ENCODE results near the gene RUSC2.
"Not testable (repeated sequence)": the region's sequence is repeated elsewhere in the genome, so short reads cannot be mapped to it uniquely, and the experiment has no call there.

The RUSC2 gene

DNA sequence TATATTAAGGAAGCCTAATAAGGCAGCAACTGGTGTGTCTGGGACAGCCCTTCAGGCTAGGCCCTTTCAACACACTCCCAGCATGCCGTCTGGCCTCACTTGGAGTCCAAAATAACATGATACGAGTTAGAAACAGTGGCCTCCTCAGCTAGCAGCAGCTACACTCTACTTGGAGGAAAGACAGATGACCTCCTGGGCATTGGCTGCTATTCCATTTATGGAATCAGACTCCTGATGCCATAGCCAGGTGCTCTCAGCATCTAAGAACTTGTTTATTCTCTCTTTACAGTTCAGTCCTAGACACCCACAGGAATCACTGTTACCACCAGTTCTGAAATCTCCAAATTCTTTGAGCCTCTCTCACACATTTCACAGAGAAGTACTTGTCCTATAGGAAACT, 31.8 kb downstream of the RUSC2 start:
- no peak for FAIRE-seq
- no peak for DNase-seq (ENCODE audit: insufficient read length, low spot score)

DNA sequence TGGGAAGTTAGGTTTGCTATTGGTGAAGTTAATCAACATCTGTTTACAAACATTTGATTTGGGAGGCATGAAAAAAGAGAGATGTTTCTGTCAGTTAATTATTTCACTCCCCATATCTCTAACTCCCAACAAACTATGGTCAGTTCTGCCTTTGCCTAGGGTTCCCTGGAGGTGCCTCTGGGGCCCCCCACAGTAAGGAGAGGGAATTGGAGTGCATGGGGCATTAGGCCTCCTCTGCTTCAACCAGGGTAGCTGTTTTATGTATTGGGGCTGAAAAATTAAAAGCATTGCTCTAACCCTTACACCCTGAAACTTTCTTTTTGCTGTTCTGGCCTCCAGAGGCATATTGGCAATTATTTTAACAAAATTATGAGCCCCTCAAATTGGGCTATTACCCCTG, 32.3 kb downstream of the RUSC2 start:
- DNase-seq (ENCODE audit: insufficient read length, low spot score), result no peak
- FAIRE-seq, result no peak

DNA sequence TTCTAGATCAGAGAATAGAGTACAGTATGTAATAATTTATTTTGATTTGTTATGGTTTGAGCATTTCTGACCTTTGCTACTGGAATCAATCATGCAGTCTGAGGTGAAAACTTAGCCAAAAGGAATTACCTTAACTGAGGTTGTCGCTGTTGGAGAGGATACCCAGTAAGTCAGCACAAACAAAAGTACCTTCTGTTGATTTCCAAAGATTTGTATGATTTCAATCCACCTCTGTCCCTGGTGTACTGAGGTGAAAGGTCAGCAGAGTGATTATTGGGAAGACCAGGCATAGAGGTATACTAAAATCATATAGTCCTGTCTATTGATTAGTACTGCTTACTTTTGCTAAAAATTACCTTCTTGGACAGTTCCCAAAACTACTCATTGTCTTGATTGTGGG, 32.8 kb downstream of the RUSC2 start:
- DNase-seq (ENCODE audit: insufficient read length, low spot score) (no peak), FAIRE-seq (no peak)

DNA sequence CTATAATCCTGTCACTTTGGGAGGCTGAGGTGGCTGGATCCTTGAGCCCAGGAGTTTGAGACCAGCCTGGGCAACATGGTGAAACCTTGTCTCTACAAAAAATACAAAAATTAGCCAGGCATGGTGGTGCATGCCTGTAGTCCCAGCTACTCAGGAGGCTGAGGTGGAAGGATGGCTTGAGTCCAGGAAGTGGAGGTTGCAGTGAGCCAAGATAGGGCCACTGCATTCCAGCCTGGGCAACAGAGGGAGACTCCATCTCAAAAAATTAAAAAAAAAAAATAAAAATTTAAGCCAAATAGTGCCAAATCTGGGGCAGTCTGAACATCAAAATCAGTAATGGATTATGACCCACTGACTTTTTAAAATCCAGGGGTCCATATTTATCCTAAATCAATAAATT, 33.6 kb downstream of the RUSC2 start:
- not testable (repeated sequence) for FAIRE-seq; DNase-seq (ENCODE audit: insufficient read length, low spot score)

DNA sequence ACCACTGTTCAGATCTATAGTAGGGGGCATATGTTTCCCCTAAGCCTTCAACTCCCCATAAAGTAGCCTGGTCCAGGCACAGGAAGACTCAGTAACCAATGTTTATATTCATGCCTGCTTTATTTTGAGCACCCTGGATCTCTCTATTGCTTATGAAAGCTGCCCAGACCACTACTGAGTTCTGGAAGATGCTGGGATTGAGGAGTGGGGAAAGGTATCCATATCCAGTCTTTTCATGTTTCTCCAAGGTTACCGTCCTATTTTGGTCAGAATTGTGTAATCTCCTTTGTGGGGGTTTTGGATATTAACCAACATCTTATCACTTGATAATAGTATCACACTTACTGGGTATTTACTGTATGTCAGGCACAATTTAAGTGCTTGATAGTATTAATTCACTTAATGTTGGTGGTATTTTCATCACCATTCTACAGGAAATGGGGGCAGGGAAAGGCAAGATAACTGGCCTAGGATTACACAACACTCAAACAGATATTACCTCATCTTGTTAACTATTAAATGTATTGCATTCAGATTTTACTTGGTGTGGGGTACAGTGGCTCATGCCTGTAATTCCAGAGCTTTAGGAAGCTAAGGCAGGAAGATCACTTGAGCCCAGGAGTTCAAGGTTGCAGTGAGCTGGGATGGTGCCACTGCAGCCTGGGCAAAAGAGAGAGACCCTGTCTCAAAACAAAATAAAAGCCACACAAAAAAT, 36.3 kb downstream of the RUSC2 start:
- FAIRE-seq (no peak), DNase-seq (ENCODE audit: insufficient read length, low spot score) (no peak)

DNA sequence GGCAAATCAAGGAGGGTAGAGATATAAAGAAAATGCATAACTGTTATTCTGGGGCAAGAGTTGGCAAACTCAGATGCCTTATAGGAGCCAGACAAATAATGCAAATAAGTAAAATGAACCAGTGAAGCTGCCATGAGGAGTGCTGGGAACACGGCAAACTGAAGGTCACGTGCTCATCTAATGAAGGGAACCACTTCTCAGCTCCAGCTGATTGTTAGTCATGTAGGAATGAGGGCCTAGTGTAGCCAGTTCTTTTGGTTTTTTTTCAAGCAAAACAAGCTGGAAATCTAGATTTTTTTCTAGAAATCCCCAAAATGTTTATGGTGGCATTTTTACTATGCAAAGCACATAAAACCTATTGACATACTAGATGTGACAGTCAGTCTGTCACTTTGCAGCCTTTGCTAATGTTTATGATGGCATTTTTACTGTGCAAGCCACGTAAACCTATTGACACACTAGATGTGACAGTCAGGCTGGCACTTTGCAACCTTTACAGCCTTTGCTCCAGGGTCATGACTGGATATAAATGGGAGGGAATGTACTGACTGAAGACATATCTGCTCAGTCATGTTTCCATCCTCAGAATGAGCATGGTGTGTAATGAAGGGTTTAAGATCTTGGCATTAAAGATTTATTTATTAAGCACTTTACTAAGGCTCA, 39.4 kb downstream of the RUSC2 start:
- FAIRE-seq (no peak), DNase-seq (ENCODE audit: insufficient read length, low spot score) (no peak)

DNA sequence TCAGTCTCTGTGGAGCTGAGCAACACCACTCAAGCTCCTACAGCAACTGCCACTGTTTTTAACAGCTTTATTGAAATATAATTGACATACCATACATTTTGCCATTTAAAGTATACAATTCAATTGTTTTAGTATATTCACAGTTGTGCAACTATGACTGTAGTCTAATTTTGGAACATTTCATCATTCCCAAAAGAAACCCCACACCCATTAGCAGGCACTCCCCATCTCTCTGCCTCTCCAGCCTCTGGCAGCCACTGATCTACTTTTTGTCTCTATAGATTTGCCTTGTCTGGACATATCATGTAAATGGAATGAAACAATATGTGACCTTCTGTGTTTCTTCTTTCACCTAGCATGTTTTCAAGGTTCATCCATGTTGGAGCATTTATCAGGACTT, 43.5 kb downstream of the RUSC2 start:
- DNase-seq (ENCODE audit: insufficient read length, low spot score) (no peak), FAIRE-seq (no peak)

DNA sequence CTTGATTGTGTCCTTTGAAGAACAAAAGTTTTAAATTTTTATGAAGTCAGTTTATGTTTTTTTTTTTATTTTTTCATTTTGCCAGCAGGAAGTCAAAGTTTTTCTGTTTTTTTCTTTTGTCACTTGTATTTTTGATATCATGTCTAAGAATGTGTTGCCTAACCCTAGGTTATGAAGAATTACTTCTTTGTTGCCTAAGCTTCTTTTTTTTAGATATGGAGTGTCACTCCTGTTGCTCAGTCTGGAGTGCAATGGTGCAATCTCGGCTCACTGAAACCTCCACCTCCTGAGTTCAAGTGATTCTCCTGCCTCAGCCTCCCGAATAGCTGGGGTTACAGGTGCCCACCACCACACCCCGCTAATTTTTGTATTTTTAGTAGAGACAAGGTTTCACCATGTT, 45.0 kb downstream of the RUSC2 start:
- not testable (repeated sequence) for DNase-seq (ENCODE audit: insufficient read length, low spot score); FAIRE-seq

DNA sequence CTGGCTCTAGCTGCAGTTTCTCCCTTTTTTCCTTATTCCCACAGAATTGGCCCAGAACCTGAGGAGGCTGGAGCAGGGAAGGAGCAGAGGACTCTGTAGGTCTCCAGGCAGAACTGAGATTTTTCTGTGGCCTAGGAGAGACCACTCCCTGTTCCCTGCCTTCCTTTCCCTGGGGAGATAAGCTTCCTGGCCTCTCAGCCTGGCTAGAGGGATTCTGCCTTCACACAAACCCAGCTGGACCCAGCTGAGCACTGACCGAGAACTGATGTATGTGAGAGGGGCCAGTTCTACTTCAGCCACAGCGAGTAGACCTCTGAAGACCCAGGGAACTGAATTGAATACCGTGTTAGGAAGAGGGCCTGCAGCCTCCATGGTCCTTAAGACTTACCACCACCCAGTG, 48.0 kb downstream of the RUSC2 start:
- no peak for FAIRE-seq
- DNase-seq (ENCODE audit: insufficient read length, low spot score), result no peak

DNA sequence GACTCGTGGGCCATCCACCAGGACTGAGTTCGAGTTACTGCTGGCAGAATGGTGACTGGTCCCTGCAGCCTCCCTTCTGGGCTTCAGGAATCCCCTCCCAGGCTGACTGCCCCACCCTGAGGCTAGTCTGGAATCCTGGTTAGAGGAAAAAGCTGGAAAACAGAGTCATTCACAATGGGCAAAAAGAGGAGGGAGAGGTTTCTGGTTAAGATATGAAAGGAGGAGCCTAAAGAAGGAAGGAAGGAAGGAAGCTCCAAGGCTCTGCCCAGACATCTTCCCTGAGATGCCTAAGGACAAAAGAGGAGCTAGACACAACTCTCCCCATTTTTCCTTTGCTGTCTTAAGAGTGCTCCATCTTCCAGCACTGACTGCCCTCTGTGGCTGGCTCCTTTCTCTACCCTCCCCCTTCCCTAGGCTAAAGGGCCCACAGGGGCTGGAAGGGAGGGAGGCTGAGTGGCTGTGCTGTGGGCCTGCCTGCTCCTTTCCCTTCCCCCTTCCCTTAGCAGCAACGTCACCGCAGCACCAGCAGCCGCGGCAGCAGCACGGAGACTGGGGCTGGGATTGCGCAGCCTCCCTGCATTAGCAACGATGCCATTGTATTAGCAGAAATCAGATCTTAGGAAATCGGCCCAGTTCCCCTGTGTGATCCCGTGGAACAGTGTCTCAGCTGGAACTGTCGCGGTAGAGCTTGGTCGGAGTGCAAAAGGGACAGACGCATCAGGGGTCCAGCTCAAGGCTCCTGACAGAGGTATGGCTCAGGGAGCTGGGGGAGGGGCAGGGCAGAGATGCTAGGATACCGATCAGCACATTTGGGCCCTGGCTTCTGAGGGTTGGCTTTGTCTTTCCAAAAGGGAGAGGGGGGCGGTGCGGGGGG, 48.7 kb downstream of the RUSC2 start:
- DNase-seq (ENCODE audit: insufficient read length, low spot score) (no peak), FAIRE-seq (no peak)

Measured in GM19239 (cell line).